Colonic mucosa (tissue), 4 donors: ENCODE data around the gene RNF187. TPM values are rescaled to one million over a fixed set of nuclear protein-coding genes. Genes with fewer than 3 reads are reported as not detected.

ENCODE experiments used
- DNase-seq: peaks from one replicate; pipeline ENCODE4 v3.0.0-alpha.2; 2020
- H3K27ac ChIP-seq: fragments of 200-600 bp; one replicate; pipeline ENCODE4 v1.8.0; 2021
- H3K27me3 ChIP-seq: fragments of 200-600 bp; one replicate; pipeline ENCODE4 v1.8.0; 2021
- H3K36me3 ChIP-seq: fragments of 200-600 bp; one replicate; pipeline ENCODE4 v1.8.0; 2021
- H3K4me1 ChIP-seq: fragments of 200-600 bp; one replicate; pipeline ENCODE4 v1.8.0; 2021; ENCODE audit warnings: mild to moderate bottlenecking
- H3K4me3 ChIP-seq: fragments of 200-600 bp; one replicate; pipeline ENCODE4 v1.8.0; 2021
- H3K9ac ChIP-seq, 2 donors: one replicate each; pipeline ENCODE4 v1.7.0; 2013; ENCODE audit warnings: control low read depth in 2 of 2, low read depth in 2 of 2, low read length in 2 of 2
- H3K9me3 ChIP-seq: fragments of 200-600 bp; one replicate; pipeline ENCODE4 v1.8.0; 2021
- intact Hi-C: fragments of 100-400 bp; cut with DNase I; formaldehyde crosslinking; loops from one replicate; pipeline ENCODE4 v1.14.1; 2022
- total RNA-seq, 2 donors: library from RNA; stranded (reverse); fragmentation: NEBNext Ultra II Directional in 1 of 2; extraction: Animal tissue kit (Norgen Biotek cat#: 25700) in 1 of 2; gene quantifications; one replicate each; pipeline ENCODE4 v1.2.1, GENCODE V29; 2021
- TF ChIP-seq, protein P1 (sequence below): fragments of 200-600 bp; IDR thresholded peaks from one replicate; pipeline ENCODE4 v1.8.0; 2022; ENCODE audit warnings: antibody characterized with exemption, mild to moderate bottlenecking
- donor health status: healthy.
- donor health status: DM: no; HTN: no; CAD: no.
- donor health status: DM: no; HTN: no; CAD: no.

The RNF187 gene
- total RNA-seq, 2 donors from 2014 or later: 84.5 to 97.5 TPM

DNA sequence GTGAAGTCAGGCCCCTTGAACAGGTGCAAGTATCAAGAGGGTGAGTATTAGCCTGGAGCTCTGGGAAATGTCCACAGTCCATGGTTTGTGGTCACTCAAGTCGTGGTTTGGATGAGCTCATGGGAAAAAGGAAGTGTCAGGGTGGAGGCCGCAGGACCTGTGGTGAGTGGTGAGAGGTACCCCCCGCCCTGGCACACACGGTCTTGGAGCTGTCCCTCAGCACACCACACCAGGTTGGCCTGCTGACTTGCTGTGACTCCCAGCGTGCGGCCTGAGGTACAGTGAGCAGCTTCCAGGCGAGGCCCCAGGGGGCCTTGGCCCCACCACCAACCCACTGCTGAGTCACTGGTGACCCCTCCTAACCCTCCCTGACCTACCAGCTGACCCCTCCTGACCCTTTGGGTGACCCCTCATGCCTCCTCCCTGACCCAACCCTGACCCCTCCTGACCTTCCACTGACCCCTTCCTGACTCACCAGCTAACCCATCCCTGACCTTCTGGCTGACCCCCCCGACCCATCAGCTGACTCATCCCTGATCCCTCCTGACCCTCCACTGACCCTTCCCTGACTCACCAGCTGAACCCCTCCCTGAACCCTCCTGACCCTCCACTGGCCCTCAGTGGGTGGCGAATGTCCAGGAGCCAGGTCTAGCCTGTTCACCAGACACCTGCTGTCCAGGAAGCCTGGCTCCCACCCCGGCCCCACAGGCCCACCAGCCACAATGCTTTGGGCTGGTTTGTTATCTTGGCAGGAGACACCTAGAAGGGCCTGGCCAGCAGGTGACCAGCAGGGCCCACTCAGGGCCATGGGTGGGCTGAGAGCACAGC is 34.8 kb upstream of the RNF187 start:
- Histone ChIP-seq H3K36me3 (no peaks in the 10 kb centered on the region), H3K27ac (no peak overlapping the region), H3K4me1 (no peaks in the 10 kb centered on the region), H3K9ac (no peak overlapping the region), H3K27me3 (no peaks in the 10 kb centered on the region), H3K4me3 (no peak overlapping the region), H3K9me3 (no peaks in the 10 kb centered on the region)
- TF ChIP-seq, protein P1, sequence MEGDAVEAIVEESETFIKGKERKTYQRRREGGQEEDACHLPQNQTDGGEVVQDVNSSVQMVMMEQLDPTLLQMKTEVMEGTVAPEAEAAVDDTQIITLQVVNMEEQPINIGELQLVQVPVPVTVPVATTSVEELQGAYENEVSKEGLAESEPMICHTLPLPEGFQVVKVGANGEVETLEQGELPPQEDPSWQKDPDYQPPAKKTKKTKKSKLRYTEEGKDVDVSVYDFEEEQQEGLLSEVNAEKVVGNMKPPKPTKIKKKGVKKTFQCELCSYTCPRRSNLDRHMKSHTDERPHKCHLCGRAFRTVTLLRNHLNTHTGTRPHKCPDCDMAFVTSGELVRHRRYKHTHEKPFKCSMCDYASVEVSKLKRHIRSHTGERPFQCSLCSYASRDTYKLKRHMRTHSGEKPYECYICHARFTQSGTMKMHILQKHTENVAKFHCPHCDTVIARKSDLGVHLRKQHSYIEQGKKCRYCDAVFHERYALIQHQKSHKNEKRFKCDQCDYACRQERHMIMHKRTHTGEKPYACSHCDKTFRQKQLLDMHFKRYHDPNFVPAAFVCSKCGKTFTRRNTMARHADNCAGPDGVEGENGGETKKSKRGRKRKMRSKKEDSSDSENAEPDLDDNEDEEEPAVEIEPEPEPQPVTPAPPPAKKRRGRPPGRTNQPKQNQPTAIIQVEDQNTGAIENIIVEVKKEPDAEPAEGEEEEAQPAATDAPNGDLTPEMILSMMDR: no peak
- no peak for DNase-seq
- intact Hi-C loops: no loop called here

- TF ChIP-seq, protein P1: no peak
- DNase-seq: no peak
- Histone ChIP-seq H3K4me3 (no peak overlapping the region), H3K27ac (no peak overlapping the region), H3K27me3 (no peaks in the 10 kb centered on the region), H3K36me3 (no peaks in the 10 kb centered on the region), H3K4me1 (no peaks in the 10 kb centered on the region), H3K9ac (no peak overlapping the region), H3K9me3 (no peaks in the 10 kb centered on the region)
- intact Hi-C loops: no loop called here
Measured at GRCh38 chr1:228453022-228453560, 34.1 kb upstream of the RNF187 start.

DNA sequence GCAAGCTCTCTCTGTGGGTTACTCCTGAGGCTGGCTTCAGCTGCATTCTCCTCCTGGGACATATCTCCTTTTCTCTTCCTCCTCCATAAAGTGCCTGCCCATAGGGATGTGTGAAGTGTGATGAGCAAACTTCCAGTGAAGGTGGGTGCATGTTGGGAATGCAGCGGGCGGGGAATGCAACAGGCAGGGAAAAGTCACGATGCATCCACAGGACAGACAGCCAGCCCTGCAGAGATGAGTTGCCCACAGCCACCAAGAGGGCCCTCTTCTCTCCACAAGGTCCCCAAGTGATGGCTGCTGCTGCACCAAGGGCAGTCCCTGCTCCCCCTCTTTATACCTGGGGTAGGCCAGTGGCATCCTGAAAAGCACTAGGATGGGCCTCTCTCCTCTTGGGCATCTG is 33.6 kb upstream of the RNF187 start:
- intact Hi-C loops: no loop called here
- Histone ChIP-seq H3K4me3 (no peak overlapping the region), H3K4me1 (no peaks in the 10 kb centered on the region), H3K27me3 (no peaks in the 10 kb centered on the region), H3K36me3 (no peaks in the 10 kb centered on the region), H3K27ac (no peak overlapping the region), H3K9ac (no peak overlapping the region), H3K9me3 (no peaks in the 10 kb centered on the region)
- TF ChIP-seq, protein P1: no peak
- DNase-seq: no peak

DNA sequence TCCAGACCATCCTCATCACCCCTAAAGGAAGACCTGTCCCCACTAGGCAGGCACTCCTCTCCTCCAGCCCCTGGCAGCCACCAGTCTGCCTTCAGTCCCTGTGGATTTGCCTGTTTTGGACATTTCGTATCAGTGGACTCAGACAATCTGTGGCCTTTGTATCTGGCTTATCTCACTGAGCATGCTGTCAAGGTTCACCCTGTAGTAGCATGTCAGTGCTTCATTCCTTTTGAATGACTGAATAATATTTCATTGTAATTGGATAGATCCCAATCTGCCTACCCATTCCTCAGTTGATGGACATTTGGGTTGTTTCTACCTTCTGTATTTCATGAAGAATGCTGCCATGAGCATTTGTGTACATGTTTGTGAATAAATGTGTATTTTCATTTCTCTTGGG is 32.9 kb upstream of the RNF187 start:
- DNase-seq: no peak
- H3K4me1 ChIP-seq: no peaks in the 10 kb centered on the region
- H3K36me3 ChIP-seq: no peaks in the 10 kb centered on the region
- TF ChIP-seq, protein P1: no peak
- H3K9ac ChIP-seq: no peak overlapping the region
- no peak overlapping the region for H3K4me3 ChIP-seq
- no peaks in the 10 kb centered on the region for H3K27me3 ChIP-seq
- no peaks in the 10 kb centered on the region for H3K9me3 ChIP-seq
- intact Hi-C loops: no loop called here
- no peak overlapping the region for H3K27ac ChIP-seq

- no peak overlapping the region for H3K4me3 ChIP-seq
- H3K27ac ChIP-seq: no peak overlapping the region
- H3K27me3 ChIP-seq: no peaks in the 10 kb centered on the region
Measured at GRCh38 chr1:228455715-228456114, 31.5 kb upstream of the RNF187 start.

More at GRCh38 chr1:228455715-228456114, 31.5 kb upstream of the RNF187 start:
- intact Hi-C loops: loop anchor here (5.0 kb wide), 1 partner anchor 48 kb away; the partner anchor contains the start of gene TRIM11
- DNase-seq: no peak
- Histone ChIP-seq H3K36me3 (no peaks in the 10 kb centered on the region), H3K4me1 (no peaks in the 10 kb centered on the region), H3K9me3 (no peaks in the 10 kb centered on the region), H3K9ac (no peak overlapping the region)
- TF ChIP-seq, protein P1: no peak
